HG03439 (cell line): ENCODE results near the gene SIRT1.
"Not testable (repeated sequence)": the region's sequence is repeated elsewhere in the genome, so short reads cannot be mapped to it uniquely, and the experiment has no call there.

Experiments
- ATAC-seq: cut with Tn5 transposase; IDR thresholded peaks from one replicate; pipeline ENCODE4 v1.9.1; 2021; ENCODE audit warnings: mild to moderate bottlenecking, moderate library complexity; ENCODE audit not compliant: unreplicated experiment

Gene SIRT1

GRCh38 chr10:67884313-67884841 is at the start of gene SIRT1:
SIRT1 (plus strand) TSS chr10:67884656; CDS start chr10:67884722, 66 bp downstream.
- ATAC-seq, result peak; percentile 83

GRCh38 chr10:67835541-67836394 is 48.7 kb upstream of the SIRT1 start:
- ATAC-seq, result not testable (repeated sequence)

GRCh38 chr10:67836488-67836887 is 48.0 kb upstream of the SIRT1 start:
- ATAC-seq, result no peak

GRCh38 chr10:67836972-67837371 is 47.5 kb upstream of the SIRT1 start:
- no peak for ATAC-seq

GRCh38 chr10:67837541-67838314 is 46.7 kb upstream of the SIRT1 start, which contains the start of gene DNAJC12:
DNAJC12 (minus strand) TSS chr10:67838188; CDS start chr10:67838011, 177 bp downstream.
- peak; percentile 89 for ATAC-seq

GRCh38 chr10:67839511-67839910 is 44.9 kb upstream of the SIRT1 start:
- ATAC-seq, result not testable (repeated sequence)

- no peak for ATAC-seq
Observed at GRCh38 chr10:67839951-67840350, 44.5 kb upstream of the SIRT1 start.

GRCh38 chr10:67841737-67842136 is 42.7 kb upstream of the SIRT1 start:
- ATAC-seq, result no peak

- ATAC-seq, result no peak
Observed at GRCh38 chr10:67843284-67843683, 41.2 kb upstream of the SIRT1 start.

- ATAC-seq, result peak; percentile 94
Observed at GRCh38 chr10:67849331-67850011, 35.0 kb upstream of the SIRT1 start.

GRCh38 chr10:67851186-67851585 is 33.3 kb upstream of the SIRT1 start:
- ATAC-seq, result no peak

- ATAC-seq, result no peak
Observed at GRCh38 chr10:67852761-67853160, 31.7 kb upstream of the SIRT1 start.

- no peak for ATAC-seq
Observed at GRCh38 chr10:67853512-67853911, 30.9 kb upstream of the SIRT1 start.

- no peak for ATAC-seq
Observed at GRCh38 chr10:67858971-67859370, 25.5 kb upstream of the SIRT1 start.

GRCh38 chr10:67861750-67862432 is 22.6 kb upstream of the SIRT1 start:
- no peak for ATAC-seq

GRCh38 chr10:67863094-67863493 is 21.4 kb upstream of the SIRT1 start:
- no peak for ATAC-seq

GRCh38 chr10:67864607-67865371 is 19.7 kb upstream of the SIRT1 start:
- no peak for ATAC-seq

GRCh38 chr10:67868132-67868531 is 16.3 kb upstream of the SIRT1 start:
- ATAC-seq, result no peak

GRCh38 chr10:67869996-67870395 is 14.5 kb upstream of the SIRT1 start:
- ATAC-seq, result no peak
